Lower leg skin (tissue), 3 donors: ENCODE measurements around the gene ICE1.

ENCODE experiments used
- CTCF ChIP-seq, 3 donors: fragments of 450-650 bp; IDR thresholded peaks; one replicate each; pipeline ENCODE4 v1.5.1; 2016; ENCODE audit warnings: antibody characterized with exemption in 3 of 3, mild to moderate bottlenecking in 3 of 3, moderate library complexity in 2 of 3
- POLR2A ChIP-seq, 2 donors: fragments of 450-650 bp; IDR thresholded peaks; one replicate each; pipeline ENCODE4 v1.6.1; 2016 to 2017; ENCODE audit warnings: antibody characterized with exemption in 2 of 2, mild to moderate bottlenecking in 1 of 2, moderate library complexity in 1 of 2

- TF ChIP-seq CTCF (IDR thresholded peaks at IDR 0.05): no peak
- TF ChIP-seq POLR2A (IDR thresholded peaks at IDR 0.05): no peak
These were observed 85.9 kb downstream of the ICE1 start for GRCh38 chr5:5508391-5508790.
